Smooth muscle cell (in vitro differentiated cells): ENCODE measurements around the gene JMJD4. TPM values are rescaled to one million over a fixed set of nuclear protein-coding genes. Genes with fewer than 3 reads are reported as not detected.

Experiments used
- DNase-seq: peaks from one replicate; lab custom pipeline; 2025; ENCODE audit not compliant: unreplicated experiment; lab: John Stamatoyannopoulos, UW
- H2AFZ ChIP-seq: fragments of 200-600 bp; sonication (generic); 2 replicates; pipeline ENCODE4 v1.6.0; 2016; ENCODE audit warnings: antibody characterized with exemption, low read depth, mild to moderate bottlenecking
- H3F3A ChIP-seq: fragments of 200-600 bp; sonication (generic); 2 replicates; pipeline ENCODE4 v1.6.0; 2017; ENCODE audit warnings: antibody characterized with exemption, low read depth
- H3K27ac ChIP-seq: fragments of 200-600 bp; sonication (generic); 2 replicates; pipeline ENCODE4 v1.5.1; 2016; ENCODE audit warnings: low read depth, mild to moderate bottlenecking
- H3K27me3 ChIP-seq: fragments of 200-600 bp; sonication (generic); 2 replicates; pipeline ENCODE4 v1.6.1; 2016; ENCODE audit warnings: low read depth, mild to moderate bottlenecking
- H3K36me3 ChIP-seq: fragments of 200-600 bp; sonication (generic); 2 replicates; pipeline ENCODE4 v1.5.1; 2016; ENCODE audit warnings: low read depth
- H3K4me1 ChIP-seq: fragments of 200-600 bp; sonication (generic); 2 replicates; pipeline ENCODE4 v1.5.1; 2016; ENCODE audit warnings: low read depth
- H3K4me2 ChIP-seq: fragments of 200-600 bp; sonication (generic); 2 replicates; pipeline ENCODE4 v1.6.0; 2016; ENCODE audit warnings: mild to moderate bottlenecking
- H3K4me3 ChIP-seq: fragments of 200-600 bp; sonication (generic); 2 replicates; pipeline ENCODE4 v1.5.1; 2016; ENCODE audit warnings: mild to moderate bottlenecking
- H3K79me2 ChIP-seq: fragments of 200-600 bp; sonication (generic); 2 replicates; pipeline ENCODE4 v1.6.0; 2016; ENCODE audit warnings: low read depth, mild to moderate bottlenecking
- H3K9ac ChIP-seq: fragments of 200-600 bp; sonication (generic); 2 replicates; pipeline ENCODE4 v1.6.0; 2016; ENCODE audit warnings: low read depth
- H3K9me3 ChIP-seq: fragments of 200-600 bp; sonication (generic); replicated peaks from 2 replicates; pipeline ENCODE4 v1.5.1; 2016; ENCODE audit warnings: low read depth
- H4K20me1 ChIP-seq: fragments of 200-600 bp; sonication (generic); 2 replicates; pipeline ENCODE4 v1.6.0; 2016; ENCODE audit warnings: low read depth
- WGBS: methylation state at CpG from one replicate; pipeline ENCODE4 v1.1.7; 2016; ENCODE audit warnings: low lambda C conversion rate; 5-methylcytosine and 5-hydroxymethylcytosine counted together
- polyA plus RNA-seq: library from polyadenylated mRNA; unstranded; fragments of >200 nt; fragmentation: Nextera tagmentation; extraction: Ambion mirVana; gene quantifications from 2 replicates; pipeline ENCODE4 v1.2.1, GENCODE V29; 2016
- total RNA-seq: library from RNA; depleted of rRNA; stranded (reverse); fragments of >200 nt; gene quantifications from 2 replicates; pipeline ENCODE4 v1.2.3, GENCODE V29; 2014
- TF ChIP-seq, protein P1 (sequence below): fragments of 200-600 bp; sonication (generic); IDR thresholded peaks from 2 replicates; pipeline ENCODE4 v1.5.1; 2017; ENCODE audit warnings: borderline replicate concordance, mild to moderate bottlenecking, antibody characterized with exemption; ENCODE audit not compliant: insufficient read depth, poor library complexity, severe bottlenecking

Gene JMJD4
- total and polyA plus RNA-seq, 2 experiments from 2014 or later: 8.5 to 19.5 TPM

DNA sequence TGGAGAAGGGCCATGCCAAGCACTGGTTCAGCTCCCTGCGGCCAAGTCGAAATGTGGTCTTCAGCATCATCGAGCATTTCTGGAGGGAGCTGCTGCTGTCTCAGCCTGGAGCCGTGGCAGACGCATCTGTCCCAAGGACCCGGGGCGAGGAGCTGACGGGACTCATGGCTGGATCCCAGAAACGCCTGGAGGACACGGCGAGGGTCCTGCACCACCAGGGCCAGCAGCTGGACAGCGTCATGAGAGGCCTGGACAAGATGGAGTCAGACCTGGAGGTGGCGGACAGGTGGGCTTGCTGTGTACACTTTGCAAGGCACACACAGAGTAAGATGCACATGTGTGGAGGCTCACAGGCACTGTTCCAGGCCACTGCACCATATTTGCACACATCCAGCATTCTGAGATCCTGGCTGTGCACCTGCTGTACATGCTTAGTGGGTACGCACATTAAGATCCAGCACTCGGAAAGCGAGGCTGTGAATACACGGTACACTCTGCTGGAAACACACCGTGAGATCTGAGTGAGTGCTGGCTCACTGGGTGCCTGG lies 12.9 kb upstream of the JMJD4 start:
- TF ChIP-seq, protein P1, sequence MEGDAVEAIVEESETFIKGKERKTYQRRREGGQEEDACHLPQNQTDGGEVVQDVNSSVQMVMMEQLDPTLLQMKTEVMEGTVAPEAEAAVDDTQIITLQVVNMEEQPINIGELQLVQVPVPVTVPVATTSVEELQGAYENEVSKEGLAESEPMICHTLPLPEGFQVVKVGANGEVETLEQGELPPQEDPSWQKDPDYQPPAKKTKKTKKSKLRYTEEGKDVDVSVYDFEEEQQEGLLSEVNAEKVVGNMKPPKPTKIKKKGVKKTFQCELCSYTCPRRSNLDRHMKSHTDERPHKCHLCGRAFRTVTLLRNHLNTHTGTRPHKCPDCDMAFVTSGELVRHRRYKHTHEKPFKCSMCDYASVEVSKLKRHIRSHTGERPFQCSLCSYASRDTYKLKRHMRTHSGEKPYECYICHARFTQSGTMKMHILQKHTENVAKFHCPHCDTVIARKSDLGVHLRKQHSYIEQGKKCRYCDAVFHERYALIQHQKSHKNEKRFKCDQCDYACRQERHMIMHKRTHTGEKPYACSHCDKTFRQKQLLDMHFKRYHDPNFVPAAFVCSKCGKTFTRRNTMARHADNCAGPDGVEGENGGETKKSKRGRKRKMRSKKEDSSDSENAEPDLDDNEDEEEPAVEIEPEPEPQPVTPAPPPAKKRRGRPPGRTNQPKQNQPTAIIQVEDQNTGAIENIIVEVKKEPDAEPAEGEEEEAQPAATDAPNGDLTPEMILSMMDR: no peak
- no peaks in the 10 kb centered on the region for H3F3A ChIP-seq
- H2AFZ ChIP-seq: no peak overlapping the region
- no peak overlapping the region for H3K9ac ChIP-seq
- no peaks in the 10 kb centered on the region for H3K4me1 ChIP-seq
- no peaks in the 10 kb centered on the region for H3K36me3 ChIP-seq
- WGBS: 98% methylated on average over 18 of the region's 18 CpGs
- no peaks in the 10 kb centered on the region for H3K27me3 ChIP-seq
- DNase-seq: no peak
- H3K4me2 ChIP-seq: no peak overlapping the region
- H3K4me3 ChIP-seq: no peak overlapping the region
- no peaks in the 10 kb centered on the region for H3K9me3 ChIP-seq
- H4K20me1 ChIP-seq: peaks cover 97% of the 10 kb centered on the region
- no peak overlapping the region for H3K27ac ChIP-seq
- peaks cover 30% of the 10 kb centered on the region for H3K79me2 ChIP-seq

DNA sequence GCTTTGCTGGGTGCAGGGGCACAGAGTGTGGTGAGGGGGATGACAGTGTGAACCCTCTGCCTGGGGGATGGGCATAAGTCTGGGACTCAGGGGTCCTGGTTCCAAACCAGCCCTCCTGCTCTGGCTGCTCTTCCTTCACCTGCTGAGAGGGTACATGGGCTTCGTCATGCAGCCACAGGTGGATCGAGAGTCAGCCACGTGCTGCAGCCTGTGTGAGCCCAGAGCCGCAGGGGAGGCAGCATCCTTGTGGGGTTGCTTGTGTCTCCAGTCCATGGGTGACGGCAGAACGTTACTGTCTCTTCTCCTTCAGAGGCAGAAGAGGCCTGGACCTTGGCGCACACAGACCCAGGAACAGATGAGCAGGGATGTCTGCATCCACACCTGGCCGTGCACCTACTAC lies 12.3 kb upstream of the JMJD4 start:
- H3K27me3 ChIP-seq: no peaks in the 10 kb centered on the region
- H3F3A ChIP-seq: no peaks in the 10 kb centered on the region
- H2AFZ ChIP-seq: no peak overlapping the region
- H3K4me2 ChIP-seq: no peak overlapping the region
- no peaks in the 10 kb centered on the region for H3K9me3 ChIP-seq
- peaks cover 97% of the 10 kb centered on the region for H4K20me1 ChIP-seq
- H3K79me2 ChIP-seq: peaks cover 33% of the 10 kb centered on the region
- 90% methylated on average over 8 of the region's 8 CpGs for WGBS
- H3K9ac ChIP-seq: no peak overlapping the region
- no peaks in the 10 kb centered on the region for H3K36me3 ChIP-seq
- no peak for DNase-seq
- H3K27ac ChIP-seq: no peak overlapping the region
- no peak overlapping the region for H3K4me3 ChIP-seq
- no peaks in the 10 kb centered on the region for H3K4me1 ChIP-seq
- TF ChIP-seq, protein P1: no peak

DNA sequence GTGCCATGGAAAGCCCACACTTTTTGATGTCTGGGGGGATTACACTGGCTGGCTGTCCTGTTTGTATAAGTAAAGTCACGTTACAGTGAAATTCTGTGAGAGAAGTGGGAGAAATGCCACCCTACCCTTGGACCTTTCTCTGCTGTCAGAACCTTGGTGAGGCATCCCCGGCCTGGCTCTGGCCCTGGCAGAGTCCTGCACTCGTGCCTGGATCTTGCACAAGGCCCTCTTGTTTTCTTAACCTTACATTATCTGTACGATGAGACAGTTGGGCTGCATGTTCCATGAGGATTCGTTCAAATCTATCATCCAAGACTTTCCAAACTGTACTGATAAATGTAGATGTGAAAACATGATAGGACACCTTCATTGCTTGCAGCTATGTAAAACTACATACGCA lies 11.6 kb upstream of the JMJD4 start:
- TF ChIP-seq, protein P1: no peak
- peaks cover 96% of the 10 kb centered on the region for H4K20me1 ChIP-seq
- no peak overlapping the region for H3K9ac ChIP-seq
- WGBS: 95% methylated on average over 6 of the region's 6 CpGs
- DNase-seq: no peak
- H3K9me3 ChIP-seq: no peaks in the 10 kb centered on the region
- H3K27ac ChIP-seq: no peak overlapping the region
- H2AFZ ChIP-seq: no peak overlapping the region
- H3K4me3 ChIP-seq: no peak overlapping the region
- peaks cover 38% of the 10 kb centered on the region for H3K79me2 ChIP-seq
- H3K27me3 ChIP-seq: no peaks in the 10 kb centered on the region
- no peak overlapping the region for H3K4me2 ChIP-seq
- no peaks in the 10 kb centered on the region for H3K4me1 ChIP-seq
- H3F3A ChIP-seq: no peaks in the 10 kb centered on the region
- no peaks in the 10 kb centered on the region for H3K36me3 ChIP-seq

DNA sequence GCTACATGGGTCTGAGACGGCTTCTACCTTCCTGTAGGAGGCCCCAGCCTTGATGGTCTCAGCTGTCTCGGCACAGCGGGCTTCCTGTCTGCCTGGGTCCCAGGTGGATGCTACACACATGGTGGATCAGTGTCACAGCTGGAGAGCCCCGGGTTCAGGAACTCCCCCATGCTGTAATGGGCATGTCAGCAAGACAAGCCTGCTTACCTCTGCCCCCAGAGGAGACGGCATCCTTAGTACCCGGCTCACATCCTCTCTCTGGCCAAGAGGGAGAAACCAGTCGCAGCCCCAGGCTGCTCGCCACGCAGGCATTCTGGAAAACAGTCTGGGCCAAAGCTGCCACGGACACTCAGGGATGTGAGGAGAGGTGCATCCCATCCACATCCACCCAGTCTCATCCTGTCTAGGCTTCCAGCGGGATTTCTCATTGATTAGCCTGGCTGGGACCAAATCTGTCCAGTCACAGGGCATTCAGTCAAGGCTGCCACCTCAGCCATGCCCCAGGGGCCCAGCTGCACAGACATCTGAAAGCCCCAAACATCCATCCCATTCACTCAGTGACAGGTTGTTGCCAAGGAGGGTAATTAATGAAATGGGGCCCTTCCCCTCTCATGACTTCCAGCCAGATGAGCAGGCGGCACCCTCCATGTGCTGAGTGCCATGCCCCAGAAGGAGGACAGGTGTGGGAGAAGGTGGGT lies 10.6 kb upstream of the JMJD4 start:
- H3K79me2 ChIP-seq: peaks cover 48% of the 10 kb centered on the region
- WGBS: 93% methylated on average over 12 of the region's 12 CpGs
- no peak for DNase-seq
- H3K36me3 ChIP-seq: no peaks in the 10 kb centered on the region
- H3F3A ChIP-seq: no peaks in the 10 kb centered on the region
- H3K9me3 ChIP-seq: no peaks in the 10 kb centered on the region
- H3K9ac ChIP-seq: no peak overlapping the region
- H3K27ac ChIP-seq: no peak overlapping the region
- peaks cover 97% of the 10 kb centered on the region for H4K20me1 ChIP-seq
- no peak overlapping the region for H3K4me2 ChIP-seq
- TF ChIP-seq, protein P1: no peak
- H3K4me1 ChIP-seq: no peaks in the 10 kb centered on the region
- H3K27me3 ChIP-seq: no peaks in the 10 kb centered on the region
- no peak overlapping the region for H2AFZ ChIP-seq
- no peak overlapping the region for H3K4me3 ChIP-seq
